ENCODE results near the gene WDR37.

WDR37 gene

DNA sequence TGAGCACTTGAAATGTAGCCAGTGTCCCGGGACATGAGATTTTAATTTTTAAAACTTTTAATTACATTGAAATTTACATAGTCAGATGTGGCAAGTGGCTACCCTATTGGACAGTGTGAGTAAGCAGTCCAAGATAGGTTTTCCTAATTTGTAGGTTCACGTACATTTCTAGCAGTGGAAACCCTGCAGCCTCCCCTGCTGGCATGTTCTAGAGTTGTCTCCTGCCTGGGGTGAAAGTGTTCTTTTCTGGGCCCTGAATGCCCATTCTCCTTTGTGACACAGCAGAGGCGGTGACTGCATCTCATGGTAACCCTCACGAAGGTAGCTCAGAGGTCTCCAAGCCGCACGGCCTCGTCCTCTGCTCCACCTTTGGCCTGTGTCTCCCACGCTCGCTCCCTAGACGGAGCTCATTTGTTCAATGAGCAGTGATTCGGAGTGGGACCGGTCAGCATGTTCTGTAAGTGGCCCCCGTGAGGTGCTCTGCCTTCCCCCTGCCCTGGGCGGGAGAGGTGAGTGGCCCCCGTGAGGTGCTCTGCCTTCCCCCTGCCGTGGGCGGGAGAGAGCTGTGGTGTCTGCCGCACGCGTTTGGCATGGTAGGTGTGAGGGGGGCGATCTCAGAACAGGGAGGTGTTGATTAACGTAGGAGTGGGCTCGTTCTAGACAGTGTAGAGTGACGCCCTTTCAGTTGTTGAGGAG, 18.0 kb downstream of the WDR37 start:
- DNase-seq (ENCODE audit: low spot score), result no peak

DNA sequence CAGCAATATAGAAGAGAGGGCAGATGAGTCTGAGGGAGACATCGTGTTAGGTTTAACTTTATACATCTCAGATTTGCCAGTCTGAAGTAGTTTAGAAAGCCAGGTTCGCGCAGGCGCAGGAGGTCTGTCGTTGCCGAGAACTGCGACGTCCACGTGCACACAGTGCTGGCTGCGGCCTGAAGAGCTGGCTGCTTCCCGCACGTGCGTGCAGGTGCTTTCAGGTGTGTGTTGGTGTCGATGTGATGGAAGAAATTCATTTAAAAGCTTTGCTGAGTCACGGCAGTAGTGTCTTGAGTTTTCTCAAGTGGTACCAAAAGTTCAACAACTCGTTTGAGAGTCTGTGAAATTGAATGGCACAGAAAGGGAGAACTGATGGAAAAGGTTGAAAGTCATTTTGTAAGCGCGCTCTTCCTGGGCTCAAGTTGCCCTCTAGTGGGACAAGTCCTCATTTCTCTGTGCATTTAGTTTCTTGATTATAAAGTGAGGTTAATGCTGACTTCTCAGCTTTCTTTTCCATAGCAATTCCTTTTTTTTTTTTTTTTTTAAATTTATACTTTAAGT, 18.6 kb downstream of the WDR37 start:
- DNase-seq (ENCODE audit: low spot score), result no peak

DNA sequence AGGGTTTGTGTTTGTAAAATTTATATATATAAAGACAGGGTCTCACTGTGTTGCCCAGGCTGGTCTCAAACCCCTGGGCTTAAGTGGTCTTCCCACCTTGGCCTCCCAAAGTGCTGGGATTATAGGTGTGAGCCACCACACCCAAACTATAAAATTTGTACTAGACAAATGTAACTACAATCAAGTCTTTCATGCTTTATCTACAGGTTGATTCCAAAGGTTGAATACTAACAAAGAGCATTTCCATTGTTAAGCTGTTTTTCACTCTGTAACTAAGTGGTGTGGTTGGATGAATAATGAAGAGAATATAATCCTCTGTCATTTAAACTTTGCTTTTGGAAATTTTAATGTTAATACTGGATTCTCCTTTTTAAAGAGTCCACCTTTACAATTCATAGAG, 22.5 kb downstream of the WDR37 start:
- no peak for DNase-seq (ENCODE audit: low spot score)

DNA sequence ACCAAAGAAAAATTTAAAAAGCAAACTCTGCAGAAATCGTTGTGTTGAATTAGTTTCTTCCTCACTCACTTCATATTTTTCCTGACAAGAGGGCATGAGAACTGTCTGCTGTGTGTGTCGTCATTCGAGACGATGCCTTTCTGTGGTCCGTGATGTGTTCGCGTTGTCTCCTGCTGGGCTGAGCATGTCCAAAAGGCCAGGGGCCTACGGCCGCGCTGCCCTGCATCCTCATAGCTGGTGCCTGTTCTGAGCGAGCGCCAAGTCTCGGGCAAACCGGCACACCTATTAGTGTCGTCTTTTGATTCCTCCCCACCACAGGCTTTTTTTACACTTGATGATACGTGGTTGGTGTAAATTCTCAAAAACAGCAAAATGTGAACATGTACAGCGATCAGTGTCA, 27.4 kb downstream of the WDR37 start:
- DNase-seq (ENCODE audit: low spot score), result no peak

- no peak for DNase-seq (ENCODE audit: low spot score)
These were observed 28.1 kb downstream of the WDR37 start for GRCh38 chr10:1084011-1084950.

DNA sequence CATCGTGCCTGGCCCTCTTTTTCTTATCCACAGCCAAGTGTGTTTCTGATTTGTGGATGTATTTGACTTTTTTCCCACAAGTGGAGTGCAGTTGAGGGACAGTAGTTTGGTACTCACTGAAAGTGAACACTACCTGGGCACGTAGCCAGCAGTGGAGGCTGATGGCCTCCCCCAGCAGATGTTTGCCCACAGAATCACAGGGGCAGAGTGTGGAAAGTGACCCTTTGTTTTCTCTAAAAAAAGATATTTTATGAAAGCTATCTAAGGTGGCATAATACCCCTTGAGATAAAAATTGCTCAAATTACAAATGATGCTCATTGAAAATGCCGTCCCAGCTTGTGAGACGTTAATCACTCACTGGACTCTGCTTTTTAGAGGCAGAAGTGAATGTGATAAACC, 29.1 kb downstream of the WDR37 start:
- DNase-seq (ENCODE audit: low spot score), result no peak

GRCh38 chr10:1086787-1087186, 30.6 kb downstream of the WDR37 start:
- DNase-seq (ENCODE audit: low spot score), result no peak

DNA sequence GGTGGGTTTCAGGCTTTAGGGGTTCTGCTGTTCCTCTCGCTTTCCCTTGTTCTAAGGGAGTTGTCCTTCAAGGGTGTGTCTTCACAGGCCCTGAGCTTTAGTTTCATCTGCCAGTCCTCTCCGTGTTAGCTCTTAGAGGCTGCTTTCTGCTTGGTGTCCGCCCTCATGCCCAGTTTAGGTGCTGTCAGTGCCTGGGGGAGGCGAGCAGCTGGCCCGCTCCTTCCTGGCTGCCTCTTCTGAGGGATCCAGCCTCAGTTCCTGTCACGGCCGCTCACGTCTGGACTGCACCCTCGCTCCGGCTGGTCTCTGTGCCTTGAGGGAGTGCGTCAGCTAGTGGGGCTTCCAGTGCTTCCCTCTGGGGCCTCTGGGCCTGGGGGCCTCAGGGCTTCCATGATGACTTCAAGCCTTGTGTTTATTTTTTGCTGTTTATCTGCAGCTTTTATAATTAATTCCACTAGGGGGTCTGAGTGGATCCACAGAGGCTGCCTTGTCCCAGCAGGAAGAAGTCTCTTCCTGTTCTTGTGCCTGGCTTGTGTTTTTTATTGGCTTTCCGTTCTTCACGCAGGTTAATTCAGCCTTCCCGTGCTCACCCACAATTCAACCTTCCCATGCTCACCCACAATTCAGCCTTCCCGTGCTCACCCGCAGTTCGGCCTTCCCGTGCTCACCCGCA, 33.0 kb downstream of the WDR37 start:
- no peak for DNase-seq (ENCODE audit: low spot score)

DNA sequence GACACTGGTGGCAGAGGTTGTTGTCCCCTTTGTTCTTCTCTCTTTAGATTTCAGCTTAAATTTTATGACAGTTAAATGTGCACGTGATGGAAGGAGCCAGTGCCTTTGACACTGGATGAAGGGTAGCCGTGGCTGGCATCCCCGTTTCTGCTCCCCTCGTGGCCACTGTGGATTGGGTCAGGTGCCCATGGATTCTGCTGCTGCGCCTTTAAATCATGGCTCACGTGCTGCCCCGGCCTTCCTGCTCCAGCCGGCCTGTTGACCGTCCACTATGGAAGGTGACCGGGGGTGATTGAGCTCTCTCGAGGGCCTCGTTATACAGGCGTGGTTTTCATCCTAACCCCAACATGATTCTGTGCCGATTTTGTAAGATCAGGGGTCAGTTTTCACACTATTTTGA, 34.5 kb downstream of the WDR37 start:
- DNase-seq (ENCODE audit: low spot score), result no peak

GRCh38 chr10:1093696-1094095, 37.5 kb downstream of the WDR37 start:
- DNase-seq (ENCODE audit: low spot score), result no peak

DNA sequence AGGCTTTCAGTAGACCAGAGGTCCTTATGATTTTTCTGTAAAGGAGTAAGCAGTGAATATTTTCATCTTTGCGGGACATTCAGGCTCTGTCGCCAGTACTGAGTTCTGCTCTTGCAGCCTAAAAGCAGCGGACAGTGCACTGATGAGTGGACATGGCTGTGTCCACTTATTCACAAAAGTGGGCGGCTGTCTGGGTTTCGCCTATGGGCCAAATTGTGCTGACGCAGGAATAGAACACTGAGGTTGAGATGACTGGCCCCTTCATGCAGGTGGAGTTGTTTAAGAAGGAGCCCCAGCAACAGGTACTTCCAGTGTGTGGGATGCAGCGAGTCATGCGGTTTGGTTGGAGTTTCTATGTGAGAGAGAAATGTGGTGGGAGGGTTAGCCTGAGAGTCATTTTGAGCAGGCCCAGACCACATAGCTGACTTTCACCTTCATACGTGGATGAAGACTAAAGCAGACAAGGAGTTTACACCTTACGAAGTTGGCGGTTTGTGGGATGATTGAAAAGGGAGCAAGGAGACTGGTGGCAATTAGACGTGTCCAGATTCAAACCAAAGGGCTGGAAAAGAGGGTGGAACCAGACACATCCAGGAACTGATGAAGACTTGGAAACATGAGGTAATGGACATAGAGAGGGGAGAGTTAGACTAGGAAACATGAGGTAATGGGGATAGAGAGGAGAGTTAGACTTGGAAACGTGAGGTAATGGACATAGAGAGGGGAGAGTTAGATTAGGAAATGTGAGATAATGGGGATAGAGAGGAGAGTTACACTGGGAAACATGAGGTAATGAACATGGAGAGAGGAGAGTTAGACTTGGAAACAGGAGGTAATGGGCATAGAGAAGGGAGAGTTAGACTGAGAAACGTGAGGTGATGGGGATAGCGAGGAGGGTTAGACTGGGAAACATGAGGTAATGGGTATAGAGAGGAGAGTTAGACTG, 38.2 kb downstream of the WDR37 start:
- DNase-seq (ENCODE audit: low spot score), result no peak

DNA sequence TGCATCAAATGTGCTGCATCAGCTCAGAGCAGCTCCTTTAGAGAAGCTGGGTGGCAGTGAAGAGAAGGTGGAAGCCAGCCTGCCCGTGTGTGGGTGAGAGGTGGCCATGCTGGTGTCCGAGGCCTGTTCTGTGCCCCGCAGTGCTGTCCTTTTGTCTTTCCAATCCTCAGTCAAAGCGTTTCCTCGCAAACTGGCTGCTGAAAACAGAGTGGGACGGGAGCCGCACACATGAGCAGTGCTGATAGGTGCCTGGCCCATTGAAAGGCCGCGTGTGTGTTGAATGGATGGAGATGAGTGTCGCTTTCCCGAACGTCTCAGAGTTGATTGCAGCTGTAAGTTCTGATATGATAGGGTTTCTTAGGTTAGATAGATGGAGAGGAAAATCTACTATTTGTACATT, 39.3 kb downstream of the WDR37 start:
- no peak for DNase-seq (ENCODE audit: low spot score)

DNA sequence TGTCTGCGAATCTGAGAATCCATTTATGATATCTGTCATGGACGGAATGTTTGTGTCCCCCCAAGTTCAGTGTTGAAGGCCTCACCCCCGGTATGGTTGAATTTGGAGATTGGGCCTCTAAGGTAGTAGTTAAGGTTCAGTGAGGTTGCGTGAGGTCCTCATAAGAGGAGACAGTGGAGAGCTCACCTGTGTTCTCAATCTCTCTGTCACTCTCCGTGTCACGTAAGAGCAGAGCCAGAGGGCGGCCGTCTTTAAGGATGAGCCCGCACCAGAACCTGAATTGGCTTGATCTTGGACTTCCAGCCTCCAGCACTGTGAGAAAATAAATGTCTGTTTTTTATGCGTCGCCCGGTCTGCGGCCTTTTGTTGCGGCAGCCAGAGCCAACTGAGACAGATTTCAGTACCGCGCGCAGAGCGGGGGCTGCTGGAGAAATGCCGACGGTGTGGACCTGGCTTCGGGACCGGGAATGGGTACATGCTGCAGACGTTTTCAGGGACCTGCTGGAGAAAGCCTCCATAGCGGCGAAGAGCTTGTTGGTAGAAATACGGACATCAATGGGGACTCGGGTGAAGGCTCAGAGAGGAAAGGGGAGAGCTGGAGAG, 40.2 kb downstream of the WDR37 start:
- no peak for DNase-seq (ENCODE audit: low spot score)

- DNase-seq (ENCODE audit: low spot score), result no peak
These were observed 41.3 kb downstream of the WDR37 start for GRCh38 chr10:1097436-1097835.

GRCh38 chr10:1100143-1100542, 44.0 kb downstream of the WDR37 start:
- no peak for DNase-seq (ENCODE audit: low spot score)

- peak; percentile 62 for DNase-seq (ENCODE audit: low spot score)
These were observed 44.6 kb downstream of the WDR37 start for GRCh38 chr10:1100691-1101368.

- DNase-seq (ENCODE audit: low spot score), result no peak
These were observed 45.8 kb downstream of the WDR37 start for GRCh38 chr10:1101946-1102345.

GRCh38 chr10:1102416-1102815, 46.2 kb downstream of the WDR37 start:
- no peak for DNase-seq (ENCODE audit: low spot score)

GRCh38 chr10:1102831-1103230, 46.6 kb downstream of the WDR37 start:
- DNase-seq (ENCODE audit: low spot score), result no peak

DNA sequence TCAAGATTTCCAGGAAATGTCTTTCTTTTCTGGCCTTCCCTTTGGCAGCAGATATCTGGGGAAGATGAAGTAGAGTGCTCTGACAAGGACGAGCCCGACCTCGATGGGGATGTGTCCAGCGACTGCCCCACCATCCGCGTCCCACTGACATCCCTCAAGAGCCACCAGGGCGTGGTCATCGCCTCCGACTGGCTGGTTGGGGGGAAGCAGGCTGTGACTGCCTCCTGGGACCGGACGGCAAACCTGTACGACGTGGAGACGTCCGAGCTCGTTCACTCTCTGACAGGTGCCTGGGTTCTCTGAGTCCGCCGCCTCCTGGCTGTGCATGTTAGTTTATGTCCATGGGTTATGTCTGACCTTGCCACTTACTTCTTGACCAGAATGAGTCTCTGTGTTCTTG, 47.4 kb downstream of the WDR37 start:
- no peak for DNase-seq (ENCODE audit: low spot score)
